Ovary (tissue), 9 donors: ENCODE data around the gene PIGL. TPM values are rescaled to one million over a fixed set of nuclear protein-coding genes. Genes with fewer than 3 reads are reported as not detected.
"Not testable (repeated sequence)": the region's sequence is repeated elsewhere in the genome, so short reads cannot be mapped to it uniquely, and the experiment has no call there.

Source experiments
- DNase-seq, 5 donors: peaks; one replicate each; pipeline ENCODE4 v3.0.0-alpha.2; 2019 to 2020
- H3K27ac ChIP-seq, 2 donors: fragments of 200-600 bp; one replicate each; pipeline versions ENCODE4 v1.5.1 to v1.8.0; 2019 to 2022
- H3K27me3 ChIP-seq: fragments of 200-600 bp; one replicate; pipeline ENCODE4 v1.8.0; 2022
- H3K36me3 ChIP-seq: fragments of 200-600 bp; sonication (generic); one replicate; pipeline ENCODE4 v1.5.1; 2019
- H3K4me1 ChIP-seq: one replicate; pipeline ENCODE4 v1.8.1; 2013; ENCODE audit warnings: mild to moderate bottlenecking, moderate library complexity; ENCODE audit not compliant: insufficient read depth
- H3K4me3 ChIP-seq: fragments of 200-600 bp; sonication (generic); one replicate; pipeline ENCODE4 v1.5.1; 2017
- H3K9me3 ChIP-seq, 2 donors: fragments of 200-600 bp in 1 of 2; sonication (generic) in 1 of 2; one replicate each; pipeline versions ENCODE4 v1.5.1 to v1.8.1; 2013 to 2019; ENCODE audit warnings: mild to moderate bottlenecking in 1 of 2, moderate library complexity in 1 of 2
- EP300 ChIP-seq: sonication (generic); formaldehyde crosslinking; IDR thresholded peaks from one replicate; pipeline ENCODE4 v1.6.1; 2017; ENCODE audit warnings: antibody characterized with exemption
- POLR2A ChIP-seq: fragments of 450-650 bp; IDR thresholded peaks from one replicate; pipeline ENCODE4 v1.6.1; 2017; ENCODE audit warnings: antibody characterized with exemption, mild to moderate bottlenecking, moderate library complexity
- WGBS, 3 donors: extraction: QIAGEN DNeasy Blood & Tissue Kit in 1 of 3; methylation state at CpG; one replicate each; pipeline versions ENCODE4 v1.1.5 to v1.1.7; 2013 to 2017; 5-methylcytosine and 5-hydroxymethylcytosine counted together
- intact Hi-C, 4 donors: fragments of 100-400 bp; cut with DNase I; formaldehyde crosslinking; loops; one replicate each; pipeline versions ENCODE4 v1.11.0 to v1.15.1; 2022 to 2023
- polyA plus RNA-seq, 2 donors: library from polyadenylated mRNA; stranded (reverse); fragments of 200-250 nt in 1 of 2; fragments of 350-450 nt in 1 of 2; fragmentation: Illumina TruSeq in 1 of 2; extraction: RNeasy Lipid Tissue Mini Kit (QIAGEN cat#74804) in 1 of 2; gene quantifications; one replicate each; pipeline ENCODE4 v1.2.3, GENCODE V29; 2013 to 2014
- total RNA-seq, 7 donors: library from RNA; depleted of rRNA in 2 of 7; stranded (reverse); fragments of >200 nt in 2 of 7; fragmentation: NEBNext Ultra II Directional in 3 of 7; extraction: Animal tissue kit (Norgen Biotek cat#: 25700) in 3 of 7; gene quantifications; one replicate each; pipeline versions ENCODE4 v1.1.0 to v1.2.4, GENCODE V29; 2016 to 2023
- TF ChIP-seq, protein P1 (sequence below), 3 donors: fragments of 450-650 bp in 2 of 3; fragments of 200-600 bp in 1 of 3; IDR thresholded peaks; one replicate each; pipeline versions ENCODE4 v1.5.1 to v1.8.0; 2016 to 2022; ENCODE audit warnings: antibody characterized with exemption in 3 of 3, mild to moderate bottlenecking in 1 of 3
- donor health status: DM: no; HTN: no; CAD: no; lungs with moderate emphysema.
- donor health status: DM: no; HTN: no; CAD: no.
- donor health status: Bipolar disorder and iron deficiency.
- donor health status: DM: yes; HTN: yes; CAD: no.
- donor health status: DM: no; HTN: no; CAD: no.
- donor health status: DM: yes; HTN: yes; CAD: no.

Gene PIGL
- total and polyA plus RNA-seq, 9 donors, result 16.1 to 45.2 (median 34.8) TPM

DNA sequence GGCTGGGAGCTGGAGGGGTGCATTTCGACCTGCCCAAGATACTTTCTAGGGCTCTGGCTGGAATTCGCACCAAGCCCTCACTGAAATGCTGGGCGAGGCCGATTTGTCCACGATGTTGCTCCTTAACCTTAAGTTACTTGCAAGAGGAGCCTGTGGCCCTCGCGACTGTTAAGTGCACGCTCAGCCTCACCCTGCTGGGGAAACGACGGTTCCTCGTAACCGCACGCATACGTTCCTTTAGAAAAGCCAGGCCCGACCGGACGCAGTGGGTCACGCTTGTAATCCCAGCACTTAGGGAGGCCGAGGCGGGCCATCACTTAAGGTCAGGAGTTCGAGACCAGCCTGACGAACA is 1.1 kb upstream of the PIGL start:
- Histone ChIP-seq H3K27me3 (no peaks in the 10 kb centered on the region), H3K4me3 (peak overlapping the region; percentile 85), H3K36me3 (no peaks in the 10 kb centered on the region), H3K4me1 (peaks cover 8% of the 10 kb centered on the region), H3K27ac (peak overlapping the region; percentile 92 to 98), H3K9me3 (no peaks in the 10 kb centered on the region)
- intact Hi-C loops, result loop anchor here in 2 of 4 donors (1.0 to 10.0 kb wide), 3 partner anchors 70 to 211 kb away; no protein-coding TSS in a partner anchor
- no peak for TF ChIP-seq POLR2A
- TF ChIP-seq, protein P1, sequence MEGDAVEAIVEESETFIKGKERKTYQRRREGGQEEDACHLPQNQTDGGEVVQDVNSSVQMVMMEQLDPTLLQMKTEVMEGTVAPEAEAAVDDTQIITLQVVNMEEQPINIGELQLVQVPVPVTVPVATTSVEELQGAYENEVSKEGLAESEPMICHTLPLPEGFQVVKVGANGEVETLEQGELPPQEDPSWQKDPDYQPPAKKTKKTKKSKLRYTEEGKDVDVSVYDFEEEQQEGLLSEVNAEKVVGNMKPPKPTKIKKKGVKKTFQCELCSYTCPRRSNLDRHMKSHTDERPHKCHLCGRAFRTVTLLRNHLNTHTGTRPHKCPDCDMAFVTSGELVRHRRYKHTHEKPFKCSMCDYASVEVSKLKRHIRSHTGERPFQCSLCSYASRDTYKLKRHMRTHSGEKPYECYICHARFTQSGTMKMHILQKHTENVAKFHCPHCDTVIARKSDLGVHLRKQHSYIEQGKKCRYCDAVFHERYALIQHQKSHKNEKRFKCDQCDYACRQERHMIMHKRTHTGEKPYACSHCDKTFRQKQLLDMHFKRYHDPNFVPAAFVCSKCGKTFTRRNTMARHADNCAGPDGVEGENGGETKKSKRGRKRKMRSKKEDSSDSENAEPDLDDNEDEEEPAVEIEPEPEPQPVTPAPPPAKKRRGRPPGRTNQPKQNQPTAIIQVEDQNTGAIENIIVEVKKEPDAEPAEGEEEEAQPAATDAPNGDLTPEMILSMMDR (IDR thresholded peaks at IDR 0.05), result no peak
- DNase-seq, result no peak
- 9 to 28% (median 16%) methylated on average over 22 of the region's 22 CpGs for WGBS, 3 donors

DNA sequence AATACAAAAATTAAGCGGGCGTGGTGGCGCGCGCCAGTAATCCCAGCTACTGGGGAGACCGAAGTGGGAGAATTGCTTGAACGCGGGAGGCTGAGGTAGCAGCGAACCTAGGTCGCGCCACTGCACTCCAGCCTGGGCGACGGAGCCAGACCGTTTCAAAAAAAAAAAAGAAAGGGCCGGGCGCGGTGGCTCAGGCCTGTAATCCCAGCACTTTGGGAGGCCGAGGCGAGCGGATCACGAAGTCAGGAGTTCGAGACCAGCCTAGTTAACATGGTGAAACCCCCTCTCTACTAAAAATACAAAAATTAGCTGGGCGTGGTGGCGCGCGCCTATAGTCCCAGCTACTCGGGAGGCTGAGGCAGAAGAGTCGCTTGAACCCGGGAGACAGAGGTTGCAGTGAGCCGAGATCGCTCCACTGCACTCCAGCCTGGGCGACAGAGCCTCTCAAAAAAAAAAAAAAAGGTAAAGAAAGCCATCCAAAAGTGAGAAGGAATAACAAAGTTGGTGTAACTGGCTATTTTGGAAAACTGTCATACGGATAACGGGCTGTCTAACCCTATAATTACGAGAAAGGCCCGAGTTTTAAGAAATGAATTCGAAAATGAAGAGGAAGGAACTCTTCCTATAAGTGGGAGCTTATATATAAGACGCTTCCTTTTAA is 539 bp upstream of the PIGL start:
- H3K36me3 ChIP-seq, H3K27me3 ChIP-seq, DNase-seq, H3K4me1 ChIP-seq, H3K9me3 ChIP-seq: not testable (repeated sequence)
- intact Hi-C loops, result loop anchor here in 1 of 4 donors (5.0 to 10.0 kb wide), 2 partner anchors 71 to 212 kb away; no protein-coding TSS in a partner anchor
- 65 to 77% (median 75%) methylated on average over 34 to 38 of the region's 38 CpGs for WGBS, 3 donors
- Histone ChIP-seq H3K4me3 (peak overlapping the region; percentile 85), H3K27ac (peak overlapping the region; percentile 92 to 98)

DNA sequence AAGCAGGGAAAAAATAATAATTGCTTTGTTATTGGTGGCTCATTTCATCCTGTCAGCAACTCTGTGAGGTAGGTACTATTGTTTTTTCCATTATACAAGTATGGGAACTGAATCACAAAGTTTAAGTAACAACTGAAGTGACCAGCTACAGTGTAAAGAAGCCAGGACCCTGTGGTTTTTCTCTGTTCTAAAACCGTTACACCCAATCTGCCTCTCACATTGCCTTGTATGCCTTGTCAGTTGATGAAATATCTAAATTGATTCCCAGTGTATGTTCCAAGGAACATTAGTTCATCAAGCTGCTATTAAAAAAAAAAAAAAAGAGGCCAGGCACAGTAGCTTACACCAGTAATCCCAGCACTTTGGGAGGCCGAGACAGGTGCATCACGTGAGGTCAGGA is 5.4 kb downstream of the PIGL start:
- no peak for DNase-seq
- intact Hi-C loops, result loop anchor here in 1 of 4 donors (10.0 kb wide), 1 partner anchor 1492 kb away; no protein-coding TSS in a partner anchor
- 88 to 95% (median 91%) methylated on average over 3 of the region's 3 CpGs for WGBS, 3 donors
- Histone ChIP-seq H3K36me3 (no peaks in the 10 kb centered on the region), H3K27me3 (no peaks in the 10 kb centered on the region), H3K4me1 (no peaks in the 10 kb centered on the region), H3K9me3 (no peaks in the 10 kb centered on the region), H3K4me3 (no peak overlapping the region), H3K27ac (no peak overlapping the region)
- TF ChIP-seq, protein P1 (IDR thresholded peaks at IDR 0.05), result no peak
- no peak for TF ChIP-seq POLR2A
- no peak for TF ChIP-seq EP300

DNA sequence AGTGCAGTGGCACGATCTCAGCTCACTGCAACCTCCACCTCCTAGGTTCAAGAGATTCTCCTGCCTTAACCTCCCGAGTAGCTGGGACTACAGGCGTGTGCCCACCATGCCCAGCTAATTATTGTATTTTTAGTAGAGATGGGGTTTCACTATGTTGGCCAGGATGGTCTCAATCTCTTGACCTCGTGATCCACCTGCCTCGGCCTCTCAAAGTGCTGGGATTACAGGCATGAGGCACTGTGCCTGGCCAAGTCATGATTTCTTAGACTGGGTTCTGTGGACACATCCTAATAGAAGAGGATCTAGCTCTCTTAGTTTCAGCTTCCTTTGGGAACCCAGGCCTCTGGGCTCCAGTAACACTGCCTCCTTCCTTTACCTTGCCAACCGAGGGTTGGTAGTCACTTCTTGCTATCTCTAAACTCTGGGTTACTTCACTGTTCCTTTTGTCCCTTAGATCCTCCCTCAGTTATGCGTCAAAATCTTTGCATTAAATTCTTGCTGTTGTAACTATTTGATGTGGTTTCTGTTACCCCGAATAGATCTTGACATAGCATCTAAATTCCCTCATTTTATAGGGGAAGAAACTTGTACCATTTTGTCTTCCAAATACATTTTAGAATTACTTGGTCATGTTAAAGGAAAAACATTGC is 13.0 kb downstream of the PIGL start:
- not testable (repeated sequence) for H3K9me3 ChIP-seq, H3K27ac ChIP-seq, DNase-seq, H3K4me3 ChIP-seq, H3K4me1 ChIP-seq, H3K27me3 ChIP-seq, H3K36me3 ChIP-seq
- intact Hi-C loops, result loop anchor here in 1 of 4 donors (10.0 kb wide), 1 partner anchor 1485 kb away; no protein-coding TSS in a partner anchor
- WGBS, 3 donors, result 94 to 96% (median 95%) methylated on average over 8 of the region's 8 CpGs

DNA sequence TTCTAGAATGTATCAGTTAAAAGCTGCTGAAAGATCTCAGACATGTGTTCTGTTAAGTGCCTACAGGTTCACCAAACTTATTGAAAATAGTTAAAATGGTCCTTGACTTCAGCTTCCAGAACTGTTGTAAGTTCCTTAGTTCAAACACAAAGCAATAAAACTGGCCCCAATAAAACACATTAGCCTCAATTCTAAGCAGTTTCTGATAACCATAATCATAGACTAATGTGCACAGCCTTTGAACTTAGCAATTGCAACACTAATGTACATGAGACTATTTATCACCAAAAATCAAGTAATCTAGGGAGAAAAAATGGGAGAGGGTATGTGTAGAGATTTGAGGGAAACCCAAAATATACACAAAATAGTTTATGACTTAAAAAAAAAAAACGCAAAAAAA is 15.4 kb downstream of the PIGL start:
- H3K4me3 ChIP-seq, result no peak overlapping the region
- no peak for DNase-seq
- H3K9me3 ChIP-seq, result no peaks in the 10 kb centered on the region
- no peak overlapping the region for H3K27ac ChIP-seq
- intact Hi-C loops, result no loop called here
- no peaks in the 10 kb centered on the region for H3K36me3 ChIP-seq
- H3K4me1 ChIP-seq, result no peaks in the 10 kb centered on the region
- no peaks in the 10 kb centered on the region for H3K27me3 ChIP-seq
- WGBS, 3 donors, result 95 to 100% (median 95%) methylated on average over 1 of the region's 1 CpG
- TF ChIP-seq, protein P1 (IDR thresholded peaks at IDR 0.05), result no peak
- TF ChIP-seq POLR2A (no peak), EP300 (no peak)
